Spinal cord (tissue), 10 donors: ENCODE measurements around the gene PITPNM3. TPM values are rescaled to one million over a fixed set of nuclear protein-coding genes. Genes with fewer than 3 reads are reported as not detected.

ENCODE experiments used
- DNase-seq, 6 donors: peaks; one replicate each; pipeline versions ENCODE4 v3.0.0 to v3.0.0-alpha.2; 2013 to 2015; ENCODE audit warnings: low spot score in 6 of 6, low read depth in 4 of 6
- H3K27ac ChIP-seq: one replicate; pipeline ENCODE4 v1.5.1; 2013; ENCODE audit warnings: low read depth, low read length, control low read depth
- H3K27me3 ChIP-seq: one replicate; pipeline ENCODE4 v1.6.1; 2013; ENCODE audit warnings: low read length; ENCODE audit not compliant: control insufficient read depth, insufficient read depth
- H3K36me3 ChIP-seq: one replicate; pipeline ENCODE4 v1.6.1; 2013; ENCODE audit warnings: low read length; ENCODE audit not compliant: control insufficient read depth, insufficient read depth
- H3K4me1 ChIP-seq: one replicate; pipeline ENCODE4 v1.6.1; 2013; ENCODE audit warnings: low read length; ENCODE audit not compliant: control insufficient read depth, insufficient read depth
- H3K4me3 ChIP-seq: one replicate; pipeline ENCODE4 v1.5.1; 2013; ENCODE audit warnings: low read depth, low read length, control low read depth
- H3K9me3 ChIP-seq: one replicate; pipeline ENCODE4 v1.6.1; 2013; ENCODE audit warnings: low read length; ENCODE audit not compliant: control insufficient read depth, insufficient read depth
- WGBS: methylation state at CpG from one replicate; pipeline ENCODE4 v1.1.5; 2013; ENCODE audit warnings: missing lambda C conversion rate; ENCODE audit not compliant: insufficient coverage; 5-methylcytosine and 5-hydroxymethylcytosine counted together
- polyA plus RNA-seq, 2 donors: library from polyadenylated mRNA; unstranded; fragments of 120-200 nt; gene quantifications; one replicate each; pipeline ENCODE4 v1.2.1, GENCODE V29; 2013; ENCODE audit not compliant: insufficient read length in 2 of 2
- total RNA-seq, 2 donors: library from RNA; depleted of rRNA in 1 of 2; stranded (reverse); fragments of 120-200 nt in 1 of 2; fragments of >200 nt in 1 of 2; gene quantifications; one replicate each; pipeline versions ENCODE4 v1.2.3 to v1.2.4, GENCODE V29; 2013 to 2014
- donor health status: healthy.

PITPNM3 gene
- total and polyA plus RNA-seq, 4 donors: 7.3 to 21.6 (median 16.8) TPM

- WGBS: 53% methylated on average over 15 of the region's 15 CpGs
- Histone ChIP-seq H3K36me3 (peaks cover 7% of the 10 kb centered on the region), H3K4me1 (peaks cover 16% of the 10 kb centered on the region), H3K4me3 (no peak overlapping the region), H3K27ac (no peak overlapping the region), H3K9me3 (no peaks in the 10 kb centered on the region), H3K27me3 (no peaks in the 10 kb centered on the region)
- peak in 2 of 6 donors; percentile 17 to 81 for DNase-seq
Measured at GRCh38 chr17:6508519-6509030, 47.8 kb downstream of the PITPNM3 start.

GRCh38 chr17:6508016-6508415, 48.3 kb downstream of the PITPNM3 start:
- WGBS: 72% methylated on average over 12 of the region's 12 CpGs
- Histone ChIP-seq H3K9me3 (no peaks in the 10 kb centered on the region), H3K4me3 (no peak overlapping the region), H3K27ac (no peak overlapping the region), H3K36me3 (peaks cover 12% of the 10 kb centered on the region), H3K27me3 (no peaks in the 10 kb centered on the region), H3K4me1 (peaks cover 16% of the 10 kb centered on the region)
- DNase-seq: no peak

- WGBS: 60% methylated on average over 1 of the region's 7 CpGs
- no peaks in the 10 kb centered on the region for H3K9me3 ChIP-seq
- H3K4me3 ChIP-seq: no peak overlapping the region
- H3K4me1 ChIP-seq: peaks cover 16% of the 10 kb centered on the region
- no peak for DNase-seq
- H3K27me3 ChIP-seq: no peaks in the 10 kb centered on the region
- H3K36me3 ChIP-seq: peaks cover 16% of the 10 kb centered on the region
- no peak overlapping the region for H3K27ac ChIP-seq
Measured at GRCh38 chr17:6507535-6507934, 48.8 kb downstream of the PITPNM3 start.

- no peaks in the 10 kb centered on the region for H3K27me3 ChIP-seq
- H3K27ac ChIP-seq: no peak overlapping the region
- DNase-seq: no peak
- no peaks in the 10 kb centered on the region for H3K9me3 ChIP-seq
- no peak overlapping the region for H3K4me3 ChIP-seq
- WGBS: 73% methylated on average over 4 of the region's 5 CpGs
- peaks cover 16% of the 10 kb centered on the region for H3K36me3 ChIP-seq
- H3K4me1 ChIP-seq: peaks cover 16% of the 10 kb centered on the region
Measured at GRCh38 chr17:6506679-6507231, 49.6 kb downstream of the PITPNM3 start.

- Histone ChIP-seq H3K36me3 (peaks cover 16% of the 10 kb centered on the region), H3K27me3 (no peaks in the 10 kb centered on the region), H3K9me3 (no peaks in the 10 kb centered on the region), H3K4me3 (no peak overlapping the region), H3K27ac (no peak overlapping the region), H3K4me1 (peaks cover 20% of the 10 kb centered on the region)
- WGBS: 91% methylated on average over 12 of the region's 12 CpGs
- DNase-seq: no peak
Measured at GRCh38 chr17:6505425-6506142, 50.8 kb downstream of the PITPNM3 start.

- no peaks in the 10 kb centered on the region for H3K27me3 ChIP-seq
- DNase-seq: no peak
- no peak overlapping the region for H3K4me3 ChIP-seq
- H3K36me3 ChIP-seq: peaks cover 16% of the 10 kb centered on the region
- peaks cover 17% of the 10 kb centered on the region for H3K4me1 ChIP-seq
- WGBS: 82% methylated on average over 7 of the region's 7 CpGs
- H3K9me3 ChIP-seq: no peaks in the 10 kb centered on the region
- H3K27ac ChIP-seq: no peak overlapping the region
Measured at GRCh38 chr17:6503641-6504195, 52.6 kb downstream of the PITPNM3 start.

GRCh38 chr17:6502871-6503509, 53.4 kb downstream of the PITPNM3 start:
- Histone ChIP-seq H3K36me3 (peaks cover 13% of the 10 kb centered on the region), H3K27ac (no peak overlapping the region), H3K27me3 (no peaks in the 10 kb centered on the region), H3K4me1 (peaks cover 19% of the 10 kb centered on the region), H3K4me3 (no peak overlapping the region), H3K9me3 (no peaks in the 10 kb centered on the region)
- WGBS: 93% methylated on average over 8 of the region's 8 CpGs
- no peak for DNase-seq

- 92% methylated on average over 7 of the region's 11 CpGs for WGBS
- DNase-seq: no peak
- Histone ChIP-seq H3K27ac (no peak overlapping the region), H3K27me3 (no peaks in the 10 kb centered on the region), H3K9me3 (no peaks in the 10 kb centered on the region), H3K4me3 (no peak overlapping the region), H3K4me1 (peaks cover 27% of the 10 kb centered on the region), H3K36me3 (peaks cover 13% of the 10 kb centered on the region)
Measured at GRCh38 chr17:6502142-6502541, 54.2 kb downstream of the PITPNM3 start.

GRCh38 chr17:6501359-6501758, 55.0 kb downstream of the PITPNM3 start:
- H3K36me3 ChIP-seq: peaks cover 11% of the 10 kb centered on the region
- no peaks in the 10 kb centered on the region for H3K27me3 ChIP-seq
- peaks cover 34% of the 10 kb centered on the region for H3K4me1 ChIP-seq
- WGBS: 76% methylated on average over 3 of the region's 3 CpGs
- H3K4me3 ChIP-seq: no peak overlapping the region
- no peaks in the 10 kb centered on the region for H3K9me3 ChIP-seq
- H3K27ac ChIP-seq: no peak overlapping the region
- no peak for DNase-seq
